Dendritic cell treated with granulocyte-macrophage colony-stimulating factor and Interleukin-4, amounts not matched to agents 40 ng/mL and 50 ng/mL, for 4 days (primary cell): ENCODE measurements around the gene PRR7.
"Not testable (repeated sequence)": the region's sequence is repeated elsewhere in the genome, so short reads cannot be mapped to it uniquely, and the experiment has no call there.

ENCODE experiments used
- H3K27ac Mint-ChIP-seq: one replicate; pipeline ENCODE4 v1.8.0; 2022; ENCODE audit warnings: mild to moderate bottlenecking, mixed read lengths
- H3K27me3 Mint-ChIP-seq: one replicate; pipeline ENCODE4 v1.8.0; 2022; ENCODE audit warnings: mild to moderate bottlenecking, mixed read lengths
- H3K36me3 Mint-ChIP-seq: one replicate; pipeline ENCODE4 v1.8.0; 2022; ENCODE audit warnings: low read depth, mixed read lengths
- H3K4me1 Mint-ChIP-seq: one replicate; pipeline ENCODE4 v1.8.0; 2022; ENCODE audit warnings: low read depth, mixed read lengths
- H3K4me3 Mint-ChIP-seq: one replicate; pipeline ENCODE4 v1.8.0; 2022; ENCODE audit warnings: mild to moderate bottlenecking, moderate library complexity, mixed read lengths
- H3K9me3 Mint-ChIP-seq: one replicate; pipeline ENCODE4 v1.8.0; 2022; ENCODE audit warnings: mixed read lengths
- intact Hi-C: fragments of 100-400 bp; cut with micrococcal nuclease; formaldehyde crosslinking; loops from one replicate; pipeline ENCODE4 v1.15.0; 2022

Gene PRR7

DNA sequence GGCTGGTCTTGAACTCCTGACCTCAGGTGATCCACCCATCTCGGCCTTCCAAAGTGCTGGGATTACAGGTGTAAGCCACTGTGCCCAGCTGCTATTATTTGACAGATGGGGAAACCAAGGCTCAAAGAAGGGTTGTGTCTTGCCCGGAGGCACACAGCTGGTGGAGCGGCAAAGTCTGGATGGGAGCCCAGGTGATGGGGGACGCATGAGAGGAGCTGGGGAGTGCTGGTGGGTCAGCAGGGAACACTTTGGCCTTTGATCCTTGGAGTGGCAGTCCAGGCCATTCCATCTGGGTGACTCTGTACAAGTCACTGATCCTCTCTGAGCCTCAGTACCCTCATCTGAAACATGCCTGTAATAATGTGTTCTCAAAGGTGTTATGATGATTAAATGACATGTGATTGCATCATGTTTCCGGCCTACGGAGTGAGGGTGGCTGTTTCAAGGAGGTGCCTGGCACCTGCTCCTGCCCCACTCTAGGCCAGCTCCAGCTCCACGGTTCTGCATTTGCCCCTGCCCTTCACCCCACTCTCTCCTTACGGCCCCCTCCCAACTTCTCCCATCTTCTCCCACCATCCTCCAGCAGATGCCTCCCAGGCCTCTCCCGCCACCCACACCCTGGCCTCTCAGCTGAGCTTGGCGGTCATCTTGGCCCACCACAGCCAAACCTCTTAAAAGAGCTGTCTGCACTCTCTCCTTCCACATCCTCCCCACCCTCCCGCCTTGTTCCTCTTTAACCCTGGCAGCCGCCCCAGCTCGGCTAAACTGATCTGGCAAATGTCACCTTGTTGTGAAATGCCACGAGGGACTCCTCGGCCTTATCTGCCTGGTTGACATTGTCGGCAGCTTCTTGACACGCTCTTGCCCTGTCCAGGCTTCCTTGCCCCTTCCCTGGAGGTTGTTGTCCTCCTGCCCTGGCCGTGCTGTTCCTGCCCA, 32.4 kb downstream of the PRR7 start:
- Mint-ChIP-seq H3K4me3 (peak overlapping the region; percentile 14), H3K27me3 (peaks cover 66% of the 10 kb centered on the region), H3K4me1 (peaks cover 83% of the 10 kb centered on the region), H3K27ac (peak overlapping the region; percentile 12), H3K36me3 (peaks cover 23% of the 10 kb centered on the region), H3K9me3 (no peaks in the 10 kb centered on the region)
- intact Hi-C loops: no loop called here

DNA sequence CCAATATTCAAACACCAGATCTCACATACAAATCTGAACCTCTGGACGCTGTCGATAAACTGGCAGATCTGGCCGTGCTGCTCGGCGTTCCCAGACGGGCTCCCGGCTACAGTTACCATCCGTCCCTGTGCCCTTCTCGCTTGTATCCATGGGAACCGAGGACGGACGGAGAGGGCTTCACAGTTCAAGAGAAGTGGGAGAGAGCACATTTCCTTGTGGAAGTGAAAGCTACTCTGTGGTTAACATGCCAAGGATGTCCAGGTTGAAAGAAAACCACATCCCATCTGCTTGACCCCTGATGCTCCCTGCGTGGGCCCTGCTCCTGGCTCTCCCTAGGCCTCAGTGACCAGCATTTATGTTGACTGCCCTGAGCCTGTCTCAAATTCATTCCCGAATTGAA, 33.2 kb downstream of the PRR7 start:
- H3K27ac Mint-ChIP-seq: peak overlapping the region; percentile 12
- no peak overlapping the region for H3K4me3 Mint-ChIP-seq

DNA sequence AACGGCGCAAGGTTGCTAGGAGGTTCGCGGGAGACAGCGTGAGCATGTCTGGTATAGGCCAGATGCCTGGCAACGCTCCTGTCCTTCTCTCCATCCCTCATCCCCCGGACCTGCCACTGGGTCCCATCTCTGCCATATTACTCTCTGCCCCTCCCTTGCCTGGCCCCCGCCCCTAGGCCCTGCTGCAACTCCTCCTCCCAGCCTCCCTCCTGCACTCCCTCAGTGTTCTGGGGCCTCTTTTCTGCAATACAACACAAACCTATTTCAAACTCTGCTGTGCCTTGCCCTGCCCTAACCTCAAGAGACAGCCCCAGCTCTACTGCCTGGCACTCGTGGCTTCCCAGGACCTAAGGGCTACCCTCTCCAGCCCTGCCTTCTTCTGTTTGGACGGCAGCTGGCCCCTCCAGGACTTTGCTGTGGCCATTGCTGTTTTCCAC, 35.8 kb downstream of the PRR7 start:
- intact Hi-C loops: no loop called here
- Mint-ChIP-seq H3K27ac (no peak overlapping the region), H3K4me3 (no peak overlapping the region), H3K36me3 (peaks cover 55% of the 10 kb centered on the region), H3K4me1 (peaks cover 64% of the 10 kb centered on the region), H3K9me3 (no peaks in the 10 kb centered on the region), H3K27me3 (peaks cover 62% of the 10 kb centered on the region)

More for the DNA sequence above, 33.2 kb downstream of the PRR7 start:
- no peaks in the 10 kb centered on the region for H3K9me3 Mint-ChIP-seq
- H3K36me3 Mint-ChIP-seq: peaks cover 31% of the 10 kb centered on the region
- intact Hi-C loops: no loop called here
- H3K27me3 Mint-ChIP-seq: peaks cover 66% of the 10 kb centered on the region
- H3K4me1 Mint-ChIP-seq: peaks cover 83% of the 10 kb centered on the region

DNA sequence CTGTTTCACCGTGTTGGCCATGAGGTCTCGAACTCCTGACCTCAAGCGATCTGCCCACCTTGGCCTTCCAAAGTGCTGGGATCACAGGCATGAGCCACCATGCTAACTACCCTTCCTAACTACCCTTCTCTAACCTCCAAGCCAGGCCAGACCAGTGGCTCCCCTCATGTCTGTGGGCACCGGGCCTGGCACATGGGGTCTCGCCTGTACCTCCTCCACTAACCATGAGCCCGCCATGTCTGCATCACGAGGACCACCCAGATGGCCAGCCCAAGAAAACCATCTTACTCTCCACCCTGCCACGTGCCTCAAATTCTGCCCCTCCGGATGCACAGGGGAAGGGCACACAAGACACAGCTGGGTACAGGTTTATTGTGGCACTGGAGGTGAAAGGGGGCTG, 36.4 kb downstream of the PRR7 start:
- H3K4me3 Mint-ChIP-seq: no peak overlapping the region
- intact Hi-C loops: no loop called here
- no peaks in the 10 kb centered on the region for H3K9me3 Mint-ChIP-seq
- no peak overlapping the region for H3K27ac Mint-ChIP-seq
- H3K4me1 Mint-ChIP-seq: peaks cover 58% of the 10 kb centered on the region
- H3K36me3 Mint-ChIP-seq: peaks cover 61% of the 10 kb centered on the region
- peaks cover 63% of the 10 kb centered on the region for H3K27me3 Mint-ChIP-seq

DNA sequence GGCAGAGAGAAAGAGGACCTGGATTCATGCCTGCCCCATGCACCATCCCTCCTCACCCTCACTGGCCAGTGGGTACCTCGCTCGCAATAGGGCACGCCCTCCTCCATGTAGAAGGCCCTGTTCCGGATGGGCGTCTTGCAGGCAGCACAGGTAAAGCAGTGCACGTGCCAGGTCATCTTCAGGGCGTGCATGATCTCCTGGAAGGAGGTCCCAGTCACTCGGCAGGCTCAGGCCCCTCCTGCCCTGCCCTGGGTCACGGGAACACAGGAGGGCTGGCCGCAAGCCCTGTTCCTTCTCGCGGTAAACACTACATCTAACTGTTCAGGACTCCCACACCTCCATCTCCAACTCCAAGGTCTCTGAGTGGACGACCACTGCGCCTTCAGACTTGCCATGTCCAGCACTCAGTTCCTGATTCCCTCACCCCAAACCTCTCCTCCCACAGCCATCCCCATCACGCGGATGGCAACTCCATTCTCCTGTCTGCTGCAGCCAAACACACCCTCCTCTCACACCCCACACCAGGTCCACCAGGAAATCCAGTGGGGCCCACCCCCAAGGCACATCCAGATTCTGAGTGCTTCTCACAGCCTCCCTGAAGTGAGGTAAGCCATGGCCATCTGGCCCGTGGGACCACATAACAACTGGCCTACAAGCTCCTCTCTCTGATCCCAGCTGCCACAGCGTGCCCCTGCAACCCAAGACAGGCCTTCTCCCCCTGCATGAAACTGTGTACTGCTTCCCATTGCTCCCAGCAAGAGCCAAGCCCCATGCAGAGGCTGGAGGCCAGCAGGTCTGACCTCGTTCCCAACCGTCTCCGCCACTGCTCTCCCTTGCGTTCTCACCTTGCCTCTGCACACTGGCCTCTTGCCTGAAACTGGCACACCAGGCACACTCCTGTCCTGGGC, 37.6 kb downstream of the PRR7 start:
- intact Hi-C loops: no loop called here
- no peak overlapping the region for H3K4me3 Mint-ChIP-seq
- peaks cover 73% of the 10 kb centered on the region for H3K36me3 Mint-ChIP-seq
- H3K27ac Mint-ChIP-seq: no peak overlapping the region
- H3K9me3 Mint-ChIP-seq: no peaks in the 10 kb centered on the region
- peaks cover 51% of the 10 kb centered on the region for H3K4me1 Mint-ChIP-seq
- peaks cover 56% of the 10 kb centered on the region for H3K27me3 Mint-ChIP-seq

DNA sequence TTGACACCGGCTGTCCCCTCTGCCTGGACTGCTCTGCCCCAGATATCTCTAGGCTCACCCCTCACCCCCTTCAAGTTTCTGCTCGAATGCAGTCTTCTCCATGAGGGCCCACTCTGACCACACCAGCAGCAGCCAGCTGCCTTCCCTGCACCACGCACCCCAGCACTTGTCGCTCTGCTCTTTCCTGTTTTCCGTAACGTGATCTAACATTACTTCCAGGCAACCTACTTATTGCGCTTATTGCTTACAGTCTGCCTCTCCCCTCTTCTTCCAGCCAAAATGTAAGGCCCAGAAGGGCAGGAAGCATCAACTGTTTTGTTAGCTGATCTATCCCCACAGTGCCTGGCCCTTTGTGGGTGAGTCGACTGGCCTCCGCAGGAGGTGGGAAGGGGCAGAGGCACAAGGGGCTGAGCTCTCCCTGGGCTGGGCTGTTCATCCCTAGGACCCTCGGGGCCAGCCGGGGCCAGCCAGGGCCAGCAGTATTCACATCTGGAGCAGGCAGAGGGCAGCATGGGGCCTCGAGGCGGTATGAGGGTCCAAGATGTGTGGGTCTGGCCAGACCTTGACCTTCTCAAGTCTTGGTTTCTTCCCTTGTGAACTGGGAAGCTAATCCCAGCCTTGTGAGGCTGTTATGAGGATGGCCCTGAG, 38.4 kb downstream of the PRR7 start:
- no peak overlapping the region for H3K4me3 Mint-ChIP-seq
- intact Hi-C loops: no loop called here
- H3K9me3 Mint-ChIP-seq: no peaks in the 10 kb centered on the region
- peaks cover 81% of the 10 kb centered on the region for H3K36me3 Mint-ChIP-seq
- peaks cover 45% of the 10 kb centered on the region for H3K4me1 Mint-ChIP-seq
- peaks cover 56% of the 10 kb centered on the region for H3K27me3 Mint-ChIP-seq
- no peak overlapping the region for H3K27ac Mint-ChIP-seq

DNA sequence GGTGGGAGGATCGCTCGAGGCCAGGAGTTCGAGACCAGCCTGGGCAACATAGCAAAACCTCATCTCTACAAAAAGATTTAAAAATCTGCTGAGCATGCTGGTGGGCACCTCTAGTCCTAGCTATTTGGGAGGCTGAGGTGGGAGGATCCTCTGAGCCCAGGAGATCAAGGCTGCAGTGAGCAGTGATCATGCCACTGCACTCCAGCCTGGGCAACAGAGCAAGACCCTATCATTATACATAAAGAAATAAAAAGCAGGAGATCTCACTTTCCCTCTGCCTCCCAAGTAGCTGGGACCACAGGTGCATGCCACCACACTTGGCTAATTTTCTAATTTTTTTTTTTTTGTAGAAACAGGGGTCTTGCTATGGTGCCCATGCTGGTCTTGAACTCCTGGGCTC, 39.1 kb downstream of the PRR7 start:
- H3K27ac Mint-ChIP-seq, H3K4me3 Mint-ChIP-seq, intact Hi-C loops, H3K9me3 Mint-ChIP-seq: not testable (repeated sequence)
- H3K4me1 Mint-ChIP-seq: peaks cover 46% of the 10 kb centered on the region
- H3K27me3 Mint-ChIP-seq: peaks cover 58% of the 10 kb centered on the region
- peaks cover 88% of the 10 kb centered on the region for H3K36me3 Mint-ChIP-seq

DNA sequence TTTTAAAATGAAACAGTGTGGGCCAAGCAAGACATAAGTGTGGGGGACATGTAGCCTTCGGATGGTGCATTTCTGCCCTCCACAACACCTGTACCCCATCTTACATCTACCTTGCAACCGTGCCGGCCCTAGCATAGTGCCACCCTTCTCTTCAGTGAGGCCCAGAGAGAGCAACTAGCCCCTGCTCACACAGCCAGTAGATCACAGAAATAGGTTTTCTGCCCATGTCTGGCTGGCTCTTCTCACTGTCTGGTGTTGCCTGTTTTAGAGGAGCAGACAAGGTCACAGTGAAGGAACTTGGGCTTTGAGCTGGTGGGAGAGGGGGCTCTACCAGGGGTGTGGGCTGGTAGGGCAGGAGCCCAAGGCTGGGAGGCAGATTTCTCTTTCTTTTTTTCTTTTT, 39.6 kb downstream of the PRR7 start:
- peaks cover 93% of the 10 kb centered on the region for H3K36me3 Mint-ChIP-seq
- no peak overlapping the region for H3K27ac Mint-ChIP-seq
- H3K4me3 Mint-ChIP-seq: no peak overlapping the region
- H3K9me3 Mint-ChIP-seq: no peaks in the 10 kb centered on the region
- peaks cover 59% of the 10 kb centered on the region for H3K27me3 Mint-ChIP-seq
- H3K4me1 Mint-ChIP-seq: peaks cover 51% of the 10 kb centered on the region
- intact Hi-C loops: no loop called here

DNA sequence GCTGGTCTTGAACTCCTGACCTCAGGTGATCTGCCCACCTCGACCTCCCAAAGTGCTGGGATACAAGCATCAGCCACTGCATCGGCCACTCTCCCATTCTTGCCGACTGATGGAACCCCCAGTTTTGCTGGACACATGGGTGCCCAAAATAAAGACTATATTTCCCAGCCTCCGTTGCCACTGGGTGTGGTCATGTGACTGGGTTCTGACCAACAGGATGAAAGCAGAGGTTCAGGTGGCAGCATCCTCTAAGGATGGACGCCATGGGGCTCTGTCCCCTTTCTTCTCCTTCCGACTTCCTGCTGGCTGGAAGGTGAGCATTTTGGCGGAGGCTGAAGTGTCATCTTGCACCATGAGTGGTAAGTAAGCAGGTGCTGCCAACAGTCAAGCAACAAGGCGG, 40.5 kb downstream of the PRR7 start:
- Mint-ChIP-seq H3K36me3 (peaks cover 98% of the 10 kb centered on the region), H3K4me3 (no peak overlapping the region), H3K4me1 (peaks cover 55% of the 10 kb centered on the region), H3K27ac (no peak overlapping the region), H3K9me3 (no peaks in the 10 kb centered on the region), H3K27me3 (peaks cover 60% of the 10 kb centered on the region)
- intact Hi-C loops: no loop called here

DNA sequence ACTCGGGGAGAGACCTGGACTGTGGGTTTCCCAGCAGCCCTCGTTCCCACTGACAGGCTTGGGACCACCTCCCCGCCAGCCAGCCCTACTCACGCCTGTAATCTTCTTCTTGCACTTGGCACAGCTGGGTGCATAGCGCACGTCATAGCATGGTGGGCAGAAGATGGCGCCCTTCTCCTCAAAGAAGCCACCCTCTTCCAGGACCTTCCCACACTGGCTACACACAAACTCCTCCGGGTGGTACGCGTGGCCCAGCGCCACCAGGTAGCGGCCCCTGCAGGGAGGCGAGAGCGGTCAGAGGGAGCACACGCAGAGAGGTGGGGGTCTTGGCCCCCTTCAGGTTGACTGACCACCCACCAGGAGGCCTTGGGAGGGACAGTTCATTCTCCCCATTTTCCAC, 41.4 kb downstream of the PRR7 start:
- Mint-ChIP-seq H3K27ac (no peak overlapping the region), H3K4me3 (no peak overlapping the region), H3K4me1 (peaks cover 55% of the 10 kb centered on the region), H3K9me3 (no peaks in the 10 kb centered on the region), H3K36me3 (peaks cover 98% of the 10 kb centered on the region), H3K27me3 (peaks cover 52% of the 10 kb centered on the region)
- intact Hi-C loops: no loop called here

DNA sequence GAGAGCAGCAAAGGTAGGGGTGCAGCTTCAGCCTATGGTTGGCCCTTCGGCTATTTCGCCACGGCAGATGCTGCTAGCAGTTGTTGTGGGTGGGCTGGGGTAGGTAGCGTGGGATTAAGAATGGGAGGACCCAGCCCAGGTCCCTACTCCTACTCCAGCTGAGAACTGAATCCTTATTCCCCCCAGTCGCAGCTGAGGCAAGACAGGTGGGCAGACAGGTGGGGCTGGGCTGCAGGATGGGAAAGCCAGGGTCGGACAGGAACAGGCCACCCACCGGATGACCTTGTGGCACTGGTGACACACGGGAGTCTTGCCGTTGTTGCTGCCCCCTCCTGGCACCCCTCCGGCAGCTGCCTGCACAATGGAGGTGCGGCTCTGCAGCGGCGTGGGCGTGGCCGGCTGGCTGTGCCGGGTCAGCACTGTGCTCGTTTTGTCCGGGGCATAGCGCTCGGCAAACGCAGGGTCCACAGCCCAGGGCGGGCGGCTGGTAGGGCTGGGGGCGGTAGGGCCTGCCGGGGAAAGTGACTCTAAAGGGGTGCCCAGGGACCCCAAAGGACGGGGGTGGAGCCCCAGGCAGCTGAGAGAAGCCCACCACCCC, 42.6 kb downstream of the PRR7 start:
- H3K27ac Mint-ChIP-seq: no peak overlapping the region
- H3K9me3 Mint-ChIP-seq: no peaks in the 10 kb centered on the region
- H3K4me1 Mint-ChIP-seq: peaks cover 56% of the 10 kb centered on the region
- H3K36me3 Mint-ChIP-seq: peaks cover 90% of the 10 kb centered on the region
- intact Hi-C loops: no loop called here
- H3K27me3 Mint-ChIP-seq: peaks cover 39% of the 10 kb centered on the region
- H3K4me3 Mint-ChIP-seq: no peak overlapping the region

DNA sequence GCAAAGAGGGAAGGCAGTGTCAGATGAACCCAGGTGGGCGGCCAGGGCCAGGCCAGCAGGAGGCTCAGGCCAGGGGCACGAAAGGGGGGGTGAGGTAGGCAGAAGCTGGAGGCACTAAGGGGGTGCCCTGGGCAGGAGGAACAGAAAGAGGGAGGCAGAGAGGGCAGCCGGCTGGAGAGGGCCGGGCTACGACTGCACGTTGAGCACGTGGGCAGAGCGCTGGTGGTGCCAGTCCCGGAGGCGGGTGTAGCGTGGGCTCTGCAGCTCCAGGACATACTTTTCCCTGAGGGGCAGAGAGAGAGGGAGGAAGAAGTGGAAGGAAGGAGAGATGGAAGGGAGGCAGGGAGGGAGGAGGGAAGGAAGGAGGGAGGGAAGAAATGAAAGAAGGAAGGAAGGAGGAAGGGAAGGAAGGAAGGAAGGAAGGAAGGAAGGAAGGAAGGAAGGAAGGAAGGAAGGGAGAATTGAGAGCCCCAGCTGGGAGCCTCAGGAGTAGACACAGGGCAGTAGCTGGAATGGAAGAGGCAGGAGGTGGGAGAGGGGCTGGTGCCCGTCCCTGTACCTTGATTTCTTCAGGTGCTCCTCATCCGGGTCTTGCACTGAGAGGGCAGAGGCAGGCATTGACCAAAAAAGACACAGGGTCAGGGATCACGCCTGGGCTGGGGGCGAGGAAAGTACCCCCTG, 43.8 kb downstream of the PRR7 start:
- H3K36me3 Mint-ChIP-seq: peaks cover 78% of the 10 kb centered on the region
- H3K9me3 Mint-ChIP-seq: no peaks in the 10 kb centered on the region
- H3K4me1 Mint-ChIP-seq: peaks cover 57% of the 10 kb centered on the region
- H3K27ac Mint-ChIP-seq: peak overlapping the region; percentile 47
- intact Hi-C loops: loop anchor here (10.0 kb wide), 1 partner anchor 176 kb away; the partner anchor contains the start of gene MXD3
- peaks cover 27% of the 10 kb centered on the region for H3K27me3 Mint-ChIP-seq
- no peak overlapping the region for H3K4me3 Mint-ChIP-seq

DNA sequence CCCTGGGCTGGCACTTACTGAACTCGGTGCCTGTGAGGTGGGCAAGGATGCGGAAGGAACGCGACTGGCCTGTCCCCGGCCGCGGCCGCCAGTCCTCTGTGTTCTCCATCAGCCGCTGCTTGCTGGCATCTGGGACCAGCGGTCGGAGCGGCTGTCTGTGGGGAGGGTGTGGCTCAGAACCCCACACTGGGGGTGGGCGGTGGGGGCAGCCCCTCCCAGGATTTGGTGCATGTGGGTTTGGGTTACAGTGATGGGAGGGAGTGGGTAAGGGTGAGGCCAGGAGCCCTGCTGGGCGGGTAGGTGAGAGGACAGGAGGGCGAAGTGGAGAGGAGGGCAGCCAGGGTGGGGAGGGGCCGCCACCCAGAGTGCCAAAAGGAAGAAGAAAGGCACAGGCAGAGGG, 44.4 kb downstream of the PRR7 start:
- Mint-ChIP-seq H3K27me3 (peaks cover 26% of the 10 kb centered on the region), H3K9me3 (no peaks in the 10 kb centered on the region), H3K4me1 (peaks cover 62% of the 10 kb centered on the region), H3K27ac (peak overlapping the region; percentile 47), H3K36me3 (peaks cover 74% of the 10 kb centered on the region), H3K4me3 (no peak overlapping the region)
- intact Hi-C loops: loop anchor here (10.0 kb wide), 1 partner anchor 176 kb away; the partner anchor contains the start of gene MXD3
